Endothelial cell of umbilical vein (primary cell): ENCODE measurements around the gene COLGALT1.

ENCODE experiments used
- POLR2A ChIP-seq: IDR thresholded peaks from 2 replicates; pipeline ENCODE4 v1.6.1; 2012; ENCODE audit warnings: low read depth, mild to moderate bottlenecking, control low read depth, low read length
- TF ChIP-seq, protein P1 (sequence below), 2 donors: IDR thresholded peaks; 1 replicate in 1 of 2; 2 replicates in 1 of 2; pipeline ENCODE4 v1.5.1; 2011; ENCODE audit warnings: low read length in 2 of 2, mild to moderate bottlenecking in 2 of 2, moderate library complexity in 2 of 2, control low read depth in 1 of 2, inconsistent platforms in 1 of 2, low read depth in 1 of 2; ENCODE audit not compliant: insufficient read depth in 1 of 2; ENCODE audit errors: extremely low read depth in 1 of 2

DNA sequence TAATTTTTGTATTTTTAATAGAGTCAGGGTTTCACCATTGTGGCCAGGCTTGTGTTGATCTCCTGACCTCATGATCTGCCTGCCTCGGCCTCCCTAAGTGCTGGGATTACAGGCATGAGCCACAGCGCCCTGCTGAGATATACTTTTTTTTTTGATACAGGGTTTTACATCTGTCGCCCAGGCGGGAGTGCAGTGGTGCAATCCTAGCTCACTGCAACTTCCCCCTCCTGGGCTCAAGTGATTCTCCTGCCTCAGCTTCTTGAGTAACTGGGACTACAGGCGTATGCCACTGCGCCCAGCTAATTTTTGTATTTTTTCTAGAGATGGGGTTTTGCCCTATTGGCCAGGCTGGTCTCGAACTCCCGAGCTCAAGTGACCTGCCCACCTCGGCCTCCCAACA, 2.0 kb downstream of the COLGALT1 start:
- TF ChIP-seq, protein P1, sequence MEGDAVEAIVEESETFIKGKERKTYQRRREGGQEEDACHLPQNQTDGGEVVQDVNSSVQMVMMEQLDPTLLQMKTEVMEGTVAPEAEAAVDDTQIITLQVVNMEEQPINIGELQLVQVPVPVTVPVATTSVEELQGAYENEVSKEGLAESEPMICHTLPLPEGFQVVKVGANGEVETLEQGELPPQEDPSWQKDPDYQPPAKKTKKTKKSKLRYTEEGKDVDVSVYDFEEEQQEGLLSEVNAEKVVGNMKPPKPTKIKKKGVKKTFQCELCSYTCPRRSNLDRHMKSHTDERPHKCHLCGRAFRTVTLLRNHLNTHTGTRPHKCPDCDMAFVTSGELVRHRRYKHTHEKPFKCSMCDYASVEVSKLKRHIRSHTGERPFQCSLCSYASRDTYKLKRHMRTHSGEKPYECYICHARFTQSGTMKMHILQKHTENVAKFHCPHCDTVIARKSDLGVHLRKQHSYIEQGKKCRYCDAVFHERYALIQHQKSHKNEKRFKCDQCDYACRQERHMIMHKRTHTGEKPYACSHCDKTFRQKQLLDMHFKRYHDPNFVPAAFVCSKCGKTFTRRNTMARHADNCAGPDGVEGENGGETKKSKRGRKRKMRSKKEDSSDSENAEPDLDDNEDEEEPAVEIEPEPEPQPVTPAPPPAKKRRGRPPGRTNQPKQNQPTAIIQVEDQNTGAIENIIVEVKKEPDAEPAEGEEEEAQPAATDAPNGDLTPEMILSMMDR (IDR thresholded peaks at IDR 0.05; ENCODE audit: extremely low read depth in 1 of 2, insufficient read depth in 1 of 2, low read depth in 1 of 2, low read length in 2 of 2) = no peak
- TF ChIP-seq POLR2A = no peak
